H9 (cell line): ENCODE data around the gene VOPP1. TPM values are rescaled to one million over a fixed set of nuclear protein-coding genes. Genes with fewer than 3 reads are reported as not detected.

Source experiments
- DNase-seq: peaks from one replicate; pipeline ENCODE4 v3.0.0-alpha.2; 2017
- H2AFZ ChIP-seq: one replicate; pipeline ENCODE4 v1.6.1; 2013; ENCODE audit warnings: mild to moderate bottlenecking, low read length, control low read depth, moderate library complexity
- H2AK5ac ChIP-seq: 2 replicates; pipeline ENCODE4 v1.6.1; 2013; ENCODE audit warnings: low read length, control low read depth, mixed read lengths; ENCODE audit not compliant: insufficient read length
- H2BK120ac ChIP-seq: one replicate; pipeline ENCODE4 v1.6.1; 2013; ENCODE audit warnings: low read depth, mild to moderate bottlenecking, low read length, control low read depth, inconsistent platforms; ENCODE audit not compliant: poor library complexity, severe bottlenecking
- H2BK12ac ChIP-seq: 2 replicates; pipeline ENCODE4 v1.6.1; 2013; ENCODE audit warnings: low read length, control low read depth, mixed read lengths, low read depth; ENCODE audit not compliant: insufficient read length
- H2BK15ac ChIP-seq: 2 replicates; pipeline ENCODE4 v1.6.1; 2013; ENCODE audit warnings: low read depth, low read length, control low read depth
- H2BK20ac ChIP-seq: one replicate; pipeline ENCODE4 v1.6.1; 2013; ENCODE audit warnings: low read depth, mild to moderate bottlenecking, low read length, control low read depth, inconsistent platforms; ENCODE audit not compliant: poor library complexity, severe bottlenecking
- H2BK5ac ChIP-seq: 2 replicates; pipeline ENCODE4 v1.6.1; 2013; ENCODE audit warnings: low read length, control low read depth, mixed read lengths; ENCODE audit not compliant: insufficient read length
- H3K14ac ChIP-seq: 2 replicates; pipeline ENCODE4 v1.6.1; 2013; ENCODE audit warnings: low read length, control low read depth; ENCODE audit not compliant: insufficient read depth
- H3K18ac ChIP-seq: 2 replicates; pipeline ENCODE4 v1.6.1; 2013; ENCODE audit warnings: low read depth, mild to moderate bottlenecking, mixed read lengths, low read length, control low read depth; ENCODE audit not compliant: insufficient read length
- H3K23ac ChIP-seq: 2 replicates; pipeline ENCODE4 v1.6.1; 2013; ENCODE audit warnings: low read length, control low read depth, mixed read lengths, low read depth; ENCODE audit not compliant: insufficient read length
- H3K23me2 ChIP-seq: 2 replicates; pipeline ENCODE4 v1.6.1; 2013; ENCODE audit warnings: low read depth, mild to moderate bottlenecking, mixed read lengths, low read length, control low read depth; ENCODE audit not compliant: insufficient read length, poor library complexity, severe bottlenecking
- H3K27ac ChIP-seq: 2 replicates; pipeline ENCODE4 v1.5.1; 2013; ENCODE audit warnings: low read length, control low read depth, mixed read lengths, low read depth; ENCODE audit not compliant: insufficient read length
- H3K27me3 ChIP-seq: 2 replicates; pipeline ENCODE4 v1.6.1; 2013; ENCODE audit warnings: low read length, control low read depth, inconsistent platforms; ENCODE audit not compliant: insufficient read depth
- H3K4ac ChIP-seq: 2 replicates; pipeline ENCODE4 v1.6.1; 2013; ENCODE audit warnings: low read depth, mild to moderate bottlenecking, control low read depth, inconsistent platforms, low read length, moderate library complexity
- H3K4me1 ChIP-seq: 2 replicates; pipeline ENCODE4 v1.6.1; 2013; ENCODE audit warnings: low read length, control low read depth, inconsistent platforms; ENCODE audit not compliant: insufficient read depth
- H3K4me2 ChIP-seq: 2 replicates; pipeline ENCODE4 v1.6.1; 2013; ENCODE audit warnings: low read length, control low read depth, mixed read lengths; ENCODE audit not compliant: insufficient read length, insufficient read depth
- H3K56ac ChIP-seq: 2 replicates; pipeline ENCODE4 v1.6.1; 2013; ENCODE audit warnings: low read depth, mild to moderate bottlenecking, mixed read lengths, low read length, control low read depth; ENCODE audit not compliant: insufficient read length
- H3K79me1 ChIP-seq: 2 replicates; pipeline ENCODE4 v1.6.1; 2013; ENCODE audit warnings: low read depth, mild to moderate bottlenecking, moderate library complexity, low read length, control low read depth, inconsistent platforms; ENCODE audit not compliant: insufficient read depth, poor library complexity, severe bottlenecking
- H3K79me2 ChIP-seq: 2 replicates; pipeline ENCODE4 v1.6.1; 2013; ENCODE audit warnings: low read length, control low read depth, inconsistent platforms; ENCODE audit not compliant: insufficient read depth
- H3K9ac ChIP-seq: 2 replicates; pipeline ENCODE4 v1.6.1; 2013; ENCODE audit warnings: low read length, control low read depth, mixed read lengths; ENCODE audit not compliant: insufficient read length; ENCODE audit errors: extremely low read depth
- H3K9me3 ChIP-seq: one replicate; pipeline ENCODE4 v1.6.1; 2013; ENCODE audit warnings: low read depth, low read length, inconsistent platforms; ENCODE audit not compliant: control insufficient read depth
- H3T11ph ChIP-seq: one replicate; pipeline ENCODE4 v1.6.1; 2013; ENCODE audit warnings: mild to moderate bottlenecking, low read length, control low read depth, inconsistent platforms
- H4K20me1 ChIP-seq: one replicate; pipeline ENCODE4 v1.6.1; 2013; ENCODE audit not compliant: control insufficient read depth, insufficient read length, insufficient read depth
- H4K5ac ChIP-seq: 2 replicates; pipeline ENCODE4 v1.6.1; 2013; ENCODE audit warnings: low read depth, mild to moderate bottlenecking, mixed read lengths, low read length, control low read depth; ENCODE audit not compliant: insufficient read length
- H4K8ac ChIP-seq: replicated peaks from 2 replicates; pipeline ENCODE4 v1.6.1; 2013; ENCODE audit warnings: low read length, control low read depth, mixed read lengths, low read depth; ENCODE audit not compliant: insufficient read length
- H4K91ac ChIP-seq: 2 replicates; pipeline ENCODE4 v1.6.1; 2013; ENCODE audit warnings: low read depth, mild to moderate bottlenecking, moderate library complexity, mixed read lengths, low read length, control low read depth; ENCODE audit not compliant: insufficient read length
- H3K27ac Mint-ChIP-seq, 3 experiments: 2 replicates in 2 of 3; 3 replicates in 1 of 3; pipeline ENCODE4 v1.8.0; 2020 to 2021; ENCODE audit warnings: mixed read lengths in 3 of 3, mild to moderate bottlenecking in 1 of 3, moderate library complexity in 1 of 3
- H3K27me3 Mint-ChIP-seq: 2 replicates; pipeline ENCODE4 v1.8.0; 2021; ENCODE audit warnings: low read depth, mild to moderate bottlenecking, moderate library complexity, mixed read lengths
- H3K36me3 Mint-ChIP-seq, 3 experiments: 2 replicates in 2 of 3; 3 replicates in 1 of 3; pipeline ENCODE4 v1.8.0; 2020 to 2021; ENCODE audit warnings: low read depth in 3 of 3, mixed read lengths in 3 of 3; ENCODE audit not compliant: insufficient read depth in 1 of 3
- H3K4me1 Mint-ChIP-seq, 2 experiments: 2 replicates each; pipeline ENCODE4 v1.8.0; 2020; ENCODE audit warnings: mixed read lengths in 2 of 2
- H3K4me3 Mint-ChIP-seq, 2 experiments: 2 replicates in 1 of 2; 3 replicates in 1 of 2; pipeline ENCODE4 v1.8.0; 2020 to 2021; ENCODE audit warnings: mild to moderate bottlenecking in 2 of 2, mixed read lengths in 2 of 2, moderate library complexity in 1 of 2
- H3K9me3 Mint-ChIP-seq, 2 experiments: 2 replicates in 1 of 2; 3 replicates in 1 of 2; pipeline ENCODE4 v1.8.0; 2020; ENCODE audit warnings: mild to moderate bottlenecking in 2 of 2, mixed read lengths in 2 of 2, moderate library complexity in 1 of 2
- CTCF ChIP-seq: fragments of 200-600 bp; sonication (generic); conservative IDR thresholded peaks from 3 replicates; pipeline ENCODE4 v1.8.0; 2021; ENCODE audit warnings: antibody characterized with exemption, mild to moderate bottlenecking
- WGBS: extraction: QIAGEN DNeasy Blood & Tissue Kit; methylation state at CpG from one replicate; pipeline ENCODE4 v1.1.7; 2013; ENCODE audit warnings: missing lambda C conversion rate, low lambda C conversion rate, mixed read lengths; ENCODE audit not compliant: insufficient read length; ENCODE audit errors: extremely low coverage; 5-methylcytosine and 5-hydroxymethylcytosine counted together
- total RNA-seq: library from RNA; stranded (reverse); gene quantifications from 2 replicates; pipeline ENCODE4 v1.2.1, GENCODE V29; 2021

VOPP1 gene
- total RNA-seq, 1 experiment from 2014 or later: 55.7 TPM

DNA sequence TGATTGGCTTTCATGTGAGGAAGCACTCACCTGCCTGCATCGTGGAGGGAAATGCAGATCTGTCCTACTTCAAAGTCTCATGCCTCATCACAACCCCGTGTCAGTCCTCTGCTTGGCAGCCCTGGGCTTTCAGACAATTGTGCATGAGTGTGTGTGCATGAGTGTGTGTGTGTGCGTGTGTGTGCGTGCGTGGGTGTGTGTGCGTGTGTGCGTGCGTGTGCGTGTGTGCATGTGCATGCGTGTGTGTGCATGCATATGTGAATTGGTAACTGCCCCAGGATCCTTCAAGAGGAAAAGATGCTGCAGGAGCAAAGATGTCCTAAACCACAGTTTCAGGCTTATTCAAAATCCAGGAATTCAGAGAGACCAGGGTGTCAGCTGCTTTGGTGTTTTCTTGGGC is 135.8 kb downstream of the VOPP1 start:
- Histone ChIP-seq H4K20me1 (no peaks in the 10 kb centered on the region), H3K18ac (no peak overlapping the region), H4K5ac (no peak overlapping the region), H3K4me1 (no peaks in the 10 kb centered on the region), H3K56ac (no peak overlapping the region), H2BK12ac (no peak overlapping the region), H3K27me3 (no peaks in the 10 kb centered on the region), H3K79me2 (no peaks in the 10 kb centered on the region), H3K23ac (no peak overlapping the region), H4K91ac (no peak overlapping the region), H3K23me2 (no peaks in the 10 kb centered on the region), H2BK20ac (no peak overlapping the region), H2BK15ac (no peak overlapping the region), H4K8ac (no peak overlapping the region), H3T11ph (no peak overlapping the region), H2AFZ (no peak overlapping the region), H3K79me1 (no peaks in the 10 kb centered on the region), H2BK5ac (no peak overlapping the region), H3K27ac (no peak overlapping the region), H3K4me2 (no peak overlapping the region), H3K9me3 (no peaks in the 10 kb centered on the region), H2BK120ac (no peak overlapping the region), H3K9ac (no peak overlapping the region), H3K14ac (no peak overlapping the region; the same call in 1 of the 2 replicates), H3K4ac (no peak overlapping the region), H2AK5ac (no peak overlapping the region)
- TF ChIP-seq CTCF: no peak
- no peaks in the 10 kb centered on the region for H3K36me3 Mint-ChIP-seq
- no peaks in the 10 kb centered on the region for H3K9me3 Mint-ChIP-seq
- H3K4me1 Mint-ChIP-seq: peaks cover 6 to 7% of the 10 kb centered on the region in 2 experiments; a peak in 3 of 4 replicates
- H3K27ac Mint-ChIP-seq: no peak overlapping the region
- H3K27me3 Mint-ChIP-seq: peaks cover 3% of the 10 kb centered on the region; the same call in 1 of the 2 replicates
- no peak for DNase-seq
- H3K4me3 Mint-ChIP-seq: no peak overlapping the region
- no CpG with 5 or more reads among the region's 10 CpGs for WGBS
